Suppressor macrophage treated with lipopolysaccharide for 1 hour (primary cell): ENCODE results near the gene DPCD.

Source experiments
- DNase-seq, 3 donors: peaks; one replicate each; pipeline ENCODE4 v3.0.0-alpha.2; 2020 to 2022

The DPCD gene

GRCh38 chr10:101587725-101588653 lies at the start of gene DPCD, which contains the start of gene POLL:
Gene DPCD (plus strand): TSS chr10:101588321. CDS start chr10:101588337, 16 bp downstream.
Gene POLL (minus strand): TSS chr10:101588257. CDS start chr10:101587360, 897 bp downstream.
- DNase-seq: peak; percentile 97 to 98 (median 98)

GRCh38 chr10:101538446-101538845 lies 49.7 kb upstream of the DPCD start:
- no peak for DNase-seq

DNA sequence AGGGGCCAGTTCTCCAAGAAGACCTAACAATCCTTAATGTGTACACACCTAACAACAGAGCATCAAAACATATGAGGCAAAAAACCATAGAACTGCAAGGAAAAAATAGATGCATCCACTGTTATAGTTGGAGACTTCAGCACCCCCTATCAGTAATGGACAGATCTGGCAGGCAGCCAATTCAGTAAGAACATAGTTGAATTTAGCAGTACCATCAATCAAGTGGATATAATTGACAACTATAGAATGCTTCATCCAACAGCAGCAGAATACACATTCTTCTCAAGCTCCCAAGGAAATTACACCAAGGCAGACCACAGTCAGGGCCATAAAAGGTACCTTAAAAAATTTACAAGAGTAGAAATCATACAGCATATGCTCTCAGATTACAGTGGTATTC lies 42.2 kb upstream of the DPCD start:
- DNase-seq: no peak

GRCh38 chr10:101550965-101551364 lies 37.2 kb upstream of the DPCD start:
- DNase-seq: no peak

- DNase-seq: no peak
Measured at GRCh38 chr10:101552442-101552841, 35.7 kb upstream of the DPCD start.

GRCh38 chr10:101557541-101557940 lies 30.6 kb upstream of the DPCD start:
- no peak for DNase-seq

- DNase-seq: no peak
Measured at GRCh38 chr10:101558204-101558603, 29.9 kb upstream of the DPCD start.

GRCh38 chr10:101558671-101559595 lies 29.2 kb upstream of the DPCD start:
- no peak for DNase-seq

DNA sequence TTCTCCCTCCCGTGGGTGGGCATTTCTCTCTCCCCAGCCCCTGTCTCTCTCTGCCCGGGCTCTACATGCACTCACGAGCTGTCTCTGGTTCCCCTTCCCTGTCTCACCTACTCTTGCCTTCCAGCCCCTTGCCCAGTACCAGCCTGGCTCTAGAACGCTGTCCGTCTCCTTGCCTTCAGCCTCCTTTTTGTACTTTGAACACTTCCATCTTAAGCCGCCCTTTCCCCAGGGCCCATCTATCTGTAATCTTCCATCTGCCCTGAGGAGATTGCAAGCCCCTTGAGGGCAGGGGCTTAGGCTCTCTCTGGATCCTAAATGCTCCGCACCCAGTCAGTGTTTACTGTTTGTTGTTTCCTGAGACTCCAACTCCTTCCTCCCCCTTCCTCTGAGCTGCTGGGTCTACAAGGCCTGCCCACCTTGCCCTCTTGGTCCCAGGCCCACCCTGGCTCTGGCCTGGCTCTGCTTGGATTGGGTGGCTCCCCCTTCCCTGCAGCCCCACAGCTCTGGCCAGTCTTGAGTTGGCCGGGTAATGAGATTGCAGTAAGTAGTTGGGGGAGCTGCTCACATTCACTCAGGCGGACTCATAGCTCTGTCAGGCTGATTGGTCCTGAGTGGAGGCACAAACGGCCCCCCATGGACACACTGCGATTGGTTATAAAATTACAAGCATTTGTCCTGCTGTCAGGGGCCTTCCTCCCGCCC lies 28.4 kb upstream of the DPCD start:
- no peak for DNase-seq

DNA sequence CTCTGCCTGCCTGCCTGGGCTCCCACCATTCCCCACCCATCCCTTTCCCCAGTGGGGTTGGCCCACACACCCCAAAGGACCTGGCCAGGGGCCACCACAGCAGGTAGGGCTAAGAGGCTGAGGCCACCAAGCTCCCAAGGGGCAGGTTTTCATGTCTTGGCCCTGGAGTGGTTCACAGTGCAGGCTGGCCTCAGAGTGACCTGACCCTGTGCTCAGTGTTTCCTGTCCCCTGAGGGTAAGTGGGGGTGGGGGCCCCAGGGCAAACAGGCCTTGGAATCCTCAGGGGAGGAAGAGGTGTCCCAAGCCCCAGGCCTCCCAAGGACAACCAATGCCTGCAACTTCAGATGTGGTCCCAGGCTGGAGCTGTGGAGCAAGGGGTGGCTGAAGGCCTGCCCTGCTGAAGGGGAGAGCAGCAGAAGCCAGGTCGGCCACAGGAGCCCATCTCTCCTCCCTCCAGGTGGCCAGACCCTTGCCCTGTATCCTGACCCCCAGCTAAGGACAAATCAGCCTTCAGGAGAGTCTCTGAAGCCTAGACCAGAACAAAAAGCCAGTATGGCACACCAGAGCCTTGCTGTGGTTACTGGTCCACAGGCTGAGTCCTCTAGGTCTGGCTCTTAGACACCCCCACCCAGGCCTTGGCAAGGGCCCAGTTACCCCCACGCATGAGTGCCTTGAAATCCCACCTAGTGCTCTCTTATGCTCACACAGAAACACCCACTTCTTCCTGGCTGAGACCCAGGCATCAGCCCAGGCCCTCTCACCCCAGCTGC lies 27.6 kb upstream of the DPCD start:
- no peak for DNase-seq

DNA sequence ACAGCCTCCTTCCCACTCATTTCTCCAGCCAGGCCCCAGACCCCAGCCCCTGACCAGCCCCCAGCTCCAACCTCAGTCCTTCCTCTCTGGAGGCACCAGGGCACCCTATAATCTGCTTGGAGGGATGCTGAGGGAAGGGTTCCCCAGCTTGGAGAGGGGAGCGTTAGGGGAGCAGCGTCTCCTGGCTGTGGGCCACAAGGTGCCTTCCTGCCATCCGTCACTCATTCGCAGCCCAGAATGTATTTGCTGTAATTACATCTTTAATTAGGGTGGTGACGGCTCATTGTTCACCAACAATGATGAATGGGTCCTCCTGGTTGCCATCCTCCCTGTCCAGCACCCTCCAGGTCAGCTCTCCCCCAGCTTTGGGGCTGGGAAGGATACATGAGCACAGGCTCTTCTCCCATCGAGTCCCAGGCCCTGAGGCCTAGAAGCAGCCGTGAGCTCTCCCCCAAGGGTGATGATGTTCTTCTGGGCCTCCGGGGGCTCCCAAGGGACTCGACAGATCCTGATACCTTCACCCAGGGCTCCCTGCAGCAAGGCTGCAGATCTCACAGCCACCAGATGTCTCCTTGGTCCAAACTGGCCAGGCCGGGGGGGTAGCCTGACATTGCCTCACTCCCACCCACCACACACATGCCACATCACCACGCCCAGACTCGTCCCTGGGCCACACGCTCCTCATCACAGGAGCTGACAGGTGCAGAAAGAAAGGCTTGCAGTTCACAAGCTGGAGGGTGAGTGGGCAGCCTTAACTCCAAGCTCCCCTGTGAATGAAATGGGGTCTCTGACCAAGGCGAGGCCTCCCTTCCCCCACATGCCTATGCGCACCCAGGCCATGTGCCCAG lies 26.8 kb upstream of the DPCD start:
- DNase-seq: no peak

GRCh38 chr10:101562231-101562630 lies 25.9 kb upstream of the DPCD start:
- no peak for DNase-seq

- DNase-seq: no peak
Measured at GRCh38 chr10:101563007-101563406, 25.1 kb upstream of the DPCD start.

- no peak for DNase-seq
Measured at GRCh38 chr10:101563497-101564040, 24.6 kb upstream of the DPCD start.

- no peak for DNase-seq
Measured at GRCh38 chr10:101564490-101564991, 23.6 kb upstream of the DPCD start.

DNA sequence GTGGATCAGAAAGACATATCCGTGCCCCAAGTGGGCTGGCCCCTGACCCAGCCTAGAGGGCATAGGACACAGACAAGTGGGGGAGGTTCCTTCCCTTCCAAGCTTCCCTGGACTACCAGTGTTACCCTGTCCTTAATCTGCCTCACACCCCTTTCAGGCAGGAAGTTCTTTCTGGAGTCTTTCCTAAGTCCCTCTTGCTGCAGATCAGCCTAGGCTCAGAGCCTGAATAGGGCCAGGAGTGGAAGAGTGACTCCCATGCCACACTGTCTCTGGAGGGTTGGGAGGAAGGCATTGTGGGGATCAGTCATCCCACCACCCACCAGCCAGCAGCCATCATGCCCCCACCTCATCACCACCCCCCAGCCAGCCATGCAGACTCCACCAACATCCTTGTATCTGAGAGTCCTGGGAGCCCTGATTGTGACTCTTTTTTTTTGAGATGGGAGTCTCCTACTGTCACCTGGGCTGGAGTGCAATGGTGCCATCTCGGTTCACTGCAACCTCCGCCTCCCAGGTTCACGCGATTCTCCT lies 22.7 kb upstream of the DPCD start:
- no peak for DNase-seq

GRCh38 chr10:101565936-101566332 lies 22.2 kb upstream of the DPCD start:
- no peak for DNase-seq

DNA sequence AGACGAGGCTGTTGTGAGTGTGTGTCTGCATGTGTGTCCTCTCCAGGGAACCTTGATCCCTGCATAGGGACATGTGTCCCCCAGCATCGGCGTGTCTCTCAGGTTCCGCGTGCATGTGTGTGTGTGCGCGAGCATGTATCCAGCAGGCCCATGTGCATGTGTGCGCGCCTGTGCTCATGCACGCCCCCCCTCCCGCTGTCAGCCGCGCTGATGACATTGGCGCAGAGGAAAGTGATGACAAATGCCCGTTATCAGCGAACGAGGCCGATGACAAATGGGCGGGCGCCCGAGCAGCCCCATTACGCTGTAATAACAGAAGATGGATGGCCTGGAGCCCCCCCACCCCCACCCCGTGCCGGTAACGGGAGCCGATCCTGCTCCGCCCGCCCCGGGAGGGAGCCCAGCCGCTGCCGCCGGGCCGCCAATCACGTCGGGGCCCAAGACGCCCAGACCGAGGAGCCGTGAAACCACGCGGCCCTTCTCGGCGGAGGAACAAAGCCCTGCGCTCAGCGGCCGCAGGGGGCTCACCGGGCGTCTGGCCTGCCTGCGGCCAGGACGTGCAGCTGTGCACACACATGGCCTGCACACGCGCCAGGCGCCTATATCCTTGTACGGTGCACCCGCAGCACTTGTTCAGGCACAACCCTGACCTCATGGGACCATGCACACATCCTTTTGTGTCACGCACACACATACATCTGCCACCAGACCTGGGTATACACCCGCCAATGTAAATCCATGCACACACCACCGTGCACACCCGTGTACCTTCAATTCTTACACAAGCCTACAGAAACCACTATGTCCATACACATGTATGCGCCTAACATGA lies 21.6 kb upstream of the DPCD start:
- peak in 2 of 3 donors; percentile 10 to 25 for DNase-seq
